OCI-LY7 (cell line): Measurements from ENCODE around the gene ZNF148. TPM values are rescaled to one million over a fixed set of nuclear protein-coding genes. Genes with fewer than 3 reads are reported as not detected.

Experiments
- BruUV-seq: library from RNA; stranded (reverse); fragments of 400-500 nt; replicated peaks from 2 replicates; lab custom pipeline; 2021; lab: Mats Ljungman, UMichigan
- CTCF ChIA-PET: fragments of 300-600 bp; sonication (Branson Sonifier 250); formaldehyde crosslinking; loops from one replicate; lab custom pipeline; 2022; ENCODE audit warnings: antibody characterized with exemption; ENCODE audit not compliant: unreplicated experiment; lab: Charles Lee
- POLR2A ChIA-PET: fragments of 300-600 bp; sonication (Branson Sonifier 250); formaldehyde crosslinking; loops from one replicate; lab custom pipeline; 2022; ENCODE audit warnings: antibody characterized with exemption; lab: Charles Lee
- DNase-seq: peaks from one replicate; pipeline ENCODE4 v3.0.0-alpha.2; 2015; ENCODE audit warnings: low spot score
- H2AFZ ChIP-seq: fragments of 200-600 bp; sonication (generic), shearing (Covaris generic); 2 replicates; pipeline ENCODE4 v1.6.1; 2014; ENCODE audit warnings: mild to moderate bottlenecking, antibody characterized with exemption, low read length, moderate library complexity
- H3K27ac ChIP-seq: fragments of 200-600 bp; sonication (generic); 2 replicates; pipeline ENCODE4 v1.5.1; 2014; ENCODE audit warnings: mixed run types, low read depth, mild to moderate bottlenecking, moderate library complexity, low read length, inconsistent platforms; ENCODE audit not compliant: poor library complexity, severe bottlenecking
- H3K36me3 ChIP-seq: fragments of 200-600 bp; sonication (generic); 2 replicates; pipeline ENCODE4 v1.6.1; 2014; ENCODE audit warnings: mild to moderate bottlenecking, antibody characterized with exemption, low read length, moderate library complexity, mixed read lengths; ENCODE audit not compliant: insufficient read depth
- H3K4me1 ChIP-seq: fragments of 200-600 bp; sonication (generic); 2 replicates; pipeline ENCODE4 v1.5.1; 2014; ENCODE audit warnings: mild to moderate bottlenecking, low read length; ENCODE audit not compliant: insufficient read depth, poor library complexity, severe bottlenecking
- H3K4me2 ChIP-seq: fragments of 200-600 bp; sonication (generic); 2 replicates; pipeline ENCODE4 v1.6.1; 2014; ENCODE audit warnings: mild to moderate bottlenecking, low read length
- H3K4me3 ChIP-seq: fragments of 200-600 bp; sonication (generic); 2 replicates; pipeline ENCODE4 v1.5.1; 2014; ENCODE audit warnings: mild to moderate bottlenecking, low read depth, low read length; ENCODE audit not compliant: poor library complexity, severe bottlenecking
- H3K79me2 ChIP-seq: fragments of 200-600 bp; sonication (generic); 2 replicates; pipeline ENCODE4 v1.6.1; 2016; ENCODE audit warnings: low read depth, mild to moderate bottlenecking, low read length, moderate library complexity, mixed read lengths; ENCODE audit not compliant: insufficient read depth
- H3K9me2 ChIP-seq: fragments of 200-600 bp; sonication (generic); 2 replicates; pipeline ENCODE4 v1.6.1; 2016; ENCODE audit warnings: mild to moderate bottlenecking, low read length, mixed read lengths; ENCODE audit not compliant: insufficient read depth
- H3K9me3 ChIP-seq: fragments of 200-600 bp; sonication (generic); 2 replicates; pipeline ENCODE4 v1.6.1; 2014; ENCODE audit warnings: mild to moderate bottlenecking, mixed run types, low read length, mixed read lengths
- H4K20me1 ChIP-seq: fragments of 200-600 bp; sonication (generic); 2 replicates; pipeline ENCODE4 v1.6.1; 2014; ENCODE audit warnings: mild to moderate bottlenecking, antibody characterized with exemption, low read length, moderate library complexity, mixed read lengths; ENCODE audit not compliant: insufficient read depth
- EZH2phosphoT487 ChIP-seq: fragments of 200-600 bp; sonication (generic); IDR thresholded peaks from 2 replicates; pipeline ENCODE4 v1.6.1; 2018; ENCODE audit warnings: low read depth, borderline replicate concordance, mild to moderate bottlenecking, mixed run types, antibody characterized with exemption, low read length, moderate library complexity, mixed read lengths
- intact Hi-C: fragments of 100-400 bp; cut with micrococcal nuclease; formaldehyde crosslinking; loops from one replicate; pipeline ENCODE4 v1.10.0; 2022; ENCODE audit not compliant: unreplicated experiment
- total RNA-seq, 2 experiments: library from RNA; depleted of rRNA in 1 of 2; stranded (reverse); fragments of >200 nt in 1 of 2; shearing (Covaris generic) in 1 of 2; gene quantifications; 2 replicates each; pipeline ENCODE4 v1.2.3, GENCODE V29; 2014 to 2022
- TF ChIP-seq, protein P1 (sequence below): fragments of 200-600 bp; sonication (generic); conservative IDR thresholded peaks from 2 replicates; pipeline ENCODE4 v1.5.1; 2014; ENCODE audit warnings: mild to moderate bottlenecking, antibody characterized with exemption, low read length, moderate library complexity, mixed read lengths

ZNF148 gene
- total RNA-seq, 2 experiments from 2014 or later, result 19.8 to 35.4 TPM

DNA sequence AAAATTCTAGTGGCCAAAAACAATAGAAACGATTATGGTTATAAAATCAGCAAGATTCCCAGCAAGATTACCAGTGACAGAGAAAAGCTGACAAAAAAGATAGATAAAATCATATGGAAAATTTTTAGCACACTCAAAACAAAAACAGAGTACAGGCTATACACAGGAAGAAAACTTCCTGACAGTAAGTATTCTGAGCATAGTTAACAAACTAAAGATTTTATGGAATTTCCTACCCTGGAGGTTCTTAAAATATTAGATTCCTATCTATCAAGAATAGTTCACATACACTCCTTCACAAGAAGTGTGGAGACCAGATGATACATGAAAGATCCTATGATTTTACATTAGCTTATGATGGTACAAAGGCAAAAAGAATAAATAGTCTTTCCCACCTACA, 50.8 kb downstream of the ZNF148 start:
- BruUV-seq, result no TSS peak
- intact Hi-C loops, result no loop called here
- Histone ChIP-seq H4K20me1 (no peaks in the 10 kb centered on the region), H3K9me3 (no peaks in the 10 kb centered on the region), H3K4me1 (no peaks in the 10 kb centered on the region), H3K36me3 (peaks cover 72% of the 10 kb centered on the region), H3K27ac (no peak overlapping the region), H3K9me2 (no peaks in the 10 kb centered on the region), H3K4me2 (no peak overlapping the region), H3K79me2 (peaks cover 16% of the 10 kb centered on the region; the same call in 1 of the 2 replicates), H2AFZ (no peak overlapping the region), H3K4me3 (no peak overlapping the region)
- ChIA-PET CTCF (no interaction called here), POLR2A (interaction anchor here (1.5 kb wide), 1 partner anchor 27 kb away, joined by 3 read pairs; no protein-coding TSS in a partner anchor)
- DNase-seq, result no peak
- TF ChIP-seq, protein P1, sequence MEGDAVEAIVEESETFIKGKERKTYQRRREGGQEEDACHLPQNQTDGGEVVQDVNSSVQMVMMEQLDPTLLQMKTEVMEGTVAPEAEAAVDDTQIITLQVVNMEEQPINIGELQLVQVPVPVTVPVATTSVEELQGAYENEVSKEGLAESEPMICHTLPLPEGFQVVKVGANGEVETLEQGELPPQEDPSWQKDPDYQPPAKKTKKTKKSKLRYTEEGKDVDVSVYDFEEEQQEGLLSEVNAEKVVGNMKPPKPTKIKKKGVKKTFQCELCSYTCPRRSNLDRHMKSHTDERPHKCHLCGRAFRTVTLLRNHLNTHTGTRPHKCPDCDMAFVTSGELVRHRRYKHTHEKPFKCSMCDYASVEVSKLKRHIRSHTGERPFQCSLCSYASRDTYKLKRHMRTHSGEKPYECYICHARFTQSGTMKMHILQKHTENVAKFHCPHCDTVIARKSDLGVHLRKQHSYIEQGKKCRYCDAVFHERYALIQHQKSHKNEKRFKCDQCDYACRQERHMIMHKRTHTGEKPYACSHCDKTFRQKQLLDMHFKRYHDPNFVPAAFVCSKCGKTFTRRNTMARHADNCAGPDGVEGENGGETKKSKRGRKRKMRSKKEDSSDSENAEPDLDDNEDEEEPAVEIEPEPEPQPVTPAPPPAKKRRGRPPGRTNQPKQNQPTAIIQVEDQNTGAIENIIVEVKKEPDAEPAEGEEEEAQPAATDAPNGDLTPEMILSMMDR, result no peak
- TF ChIP-seq EZH2phosphoT487, result no peak

DNA sequence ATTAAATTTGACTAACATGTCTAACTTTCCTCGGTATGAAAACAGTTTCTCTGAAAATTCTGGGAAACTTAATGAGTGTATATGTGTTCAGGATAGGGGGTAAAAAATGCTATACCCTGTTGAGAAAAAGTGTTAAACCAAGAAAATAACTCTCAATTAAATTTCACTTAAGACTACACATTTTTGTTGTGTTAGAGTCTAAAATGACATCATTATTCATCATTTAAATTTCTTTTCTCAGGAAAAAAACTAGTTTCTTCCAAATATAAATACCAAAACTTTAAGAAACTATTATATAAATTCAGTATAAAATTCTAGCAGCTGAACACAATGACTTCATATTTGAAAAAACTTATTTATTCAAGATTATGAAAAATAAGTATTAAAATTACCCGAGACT, 52.2 kb downstream of the ZNF148 start:
- Histone ChIP-seq H3K4me1 (peaks cover 6% of the 10 kb centered on the region), H3K36me3 (peaks cover 82% of the 10 kb centered on the region), H2AFZ (no peak overlapping the region), H3K9me3 (no peaks in the 10 kb centered on the region), H3K4me2 (no peak overlapping the region), H3K4me3 (no peak overlapping the region), H4K20me1 (no peaks in the 10 kb centered on the region), H3K9me2 (no peaks in the 10 kb centered on the region), H3K79me2 (peaks cover 13% of the 10 kb centered on the region; the same call in 1 of the 2 replicates), H3K27ac (no peak overlapping the region)
- CTCF ChIA-PET, result no interaction called here
- no peak for TF ChIP-seq EZH2phosphoT487
- TF ChIP-seq, protein P1, result no peak
- POLR2A ChIA-PET, result no interaction called here
- no TSS peak for BruUV-seq
- DNase-seq, result no peak
- intact Hi-C loops, result no loop called here

DNA sequence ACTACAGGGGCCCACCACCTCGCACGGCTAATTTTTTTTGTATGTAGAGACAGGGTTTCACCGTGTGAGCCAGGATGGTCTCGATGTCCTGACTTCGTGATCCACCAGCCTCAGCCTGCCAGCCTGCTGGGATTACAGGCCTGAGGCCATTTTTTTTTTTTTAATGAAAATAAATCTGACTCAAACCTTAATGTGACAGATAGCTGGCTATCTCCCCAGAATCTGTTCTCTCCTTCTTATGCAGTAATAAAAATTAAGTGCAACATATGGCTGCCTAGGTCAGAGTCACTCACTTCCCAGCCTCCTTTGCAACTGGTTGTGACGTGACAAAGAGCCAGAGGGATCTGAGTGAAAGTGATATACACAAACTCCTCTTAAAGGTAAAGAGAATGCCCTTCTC, 53.0 kb downstream of the ZNF148 start:
- H3K4me3 ChIP-seq, result no peak overlapping the region
- no peaks in the 10 kb centered on the region for H3K9me3 ChIP-seq
- H3K27ac ChIP-seq, result no peak overlapping the region
- DNase-seq, result no peak
- TF ChIP-seq EZH2phosphoT487, result no peak
- TF ChIP-seq, protein P1, result no peak
- no peaks in the 10 kb centered on the region for H4K20me1 ChIP-seq
- H3K36me3 ChIP-seq, result peaks cover 82% of the 10 kb centered on the region
- no peak overlapping the region for H3K4me2 ChIP-seq
- no TSS peak for BruUV-seq
- H3K79me2 ChIP-seq, result 0 out of 2 replicates have a peak, but pooled peaks cover 8% of the 10 kb centered on the region
- ChIA-PET CTCF (no interaction called here), POLR2A (no interaction called here)
- no peaks in the 10 kb centered on the region for H3K9me2 ChIP-seq
- peaks cover 10% of the 10 kb centered on the region for H3K4me1 ChIP-seq
- intact Hi-C loops, result no loop called here
- no peak overlapping the region for H2AFZ ChIP-seq
